ENCODE measurements around the gene TSPAN4. TPM values are rescaled to one million over a fixed set of nuclear protein-coding genes. Genes with fewer than 3 reads are reported as not detected.

The TSPAN4 gene, protein sequence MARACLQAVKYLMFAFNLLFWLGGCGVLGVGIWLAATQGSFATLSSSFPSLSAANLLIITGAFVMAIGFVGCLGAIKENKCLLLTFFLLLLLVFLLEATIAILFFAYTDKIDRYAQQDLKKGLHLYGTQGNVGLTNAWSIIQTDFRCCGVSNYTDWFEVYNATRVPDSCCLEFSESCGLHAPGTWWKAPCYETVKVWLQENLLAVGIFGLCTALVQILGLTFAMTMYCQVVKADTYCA
- total RNA-seq: 163 and 175 TPM in 2 replicates
- long read RNA-seq, transcript TSPAN4-203 (9 exons, 1,423 nt): major isoform, 17 of 41 reads
- long read RNA-seq, partial matches to known transcripts: 0 of 41 reads
- long read RNA-seq, other reads (novel, unspliced or antisense): 17 of 41 reads

DNA sequence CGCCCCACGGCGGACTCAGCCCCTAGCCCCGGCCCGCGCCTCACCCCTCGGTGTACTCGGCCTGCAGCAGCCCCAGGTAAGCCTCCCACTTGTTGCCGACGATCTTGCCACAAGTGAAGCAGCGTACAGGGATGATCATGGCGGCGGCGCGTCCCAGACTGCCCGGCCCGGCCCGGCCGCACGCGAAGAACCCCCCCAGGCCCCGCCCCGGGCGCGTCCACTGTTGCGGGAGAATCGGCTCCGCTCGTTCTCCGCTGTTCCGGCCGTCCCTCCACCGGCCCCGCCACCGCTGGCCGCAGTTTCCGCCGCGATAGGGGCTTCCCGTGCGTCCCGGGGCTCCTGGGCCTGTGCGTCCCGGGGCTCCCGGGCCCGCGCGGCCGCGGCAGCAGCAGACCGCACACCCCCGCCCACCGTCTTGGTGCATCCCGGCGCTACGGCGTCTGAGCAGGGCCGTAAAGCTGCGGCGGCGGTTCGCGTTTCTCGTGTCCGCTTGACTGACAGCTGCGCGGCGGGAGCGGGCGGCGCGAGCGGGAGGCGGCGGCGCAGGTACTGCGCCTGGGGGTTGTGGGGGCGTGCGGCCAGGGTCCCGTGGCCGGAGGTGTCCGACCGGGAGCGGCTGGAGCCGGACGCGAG is at the start of gene TSPAN4, which contains the start of gene POLR2L:
TSPAN4 (plus strand) TSS at position 483 of the 633 bp plus-strand sequence. CDS start 7,453 bp downstream, outside the sequence.
POLR2L (minus strand) TSS at position 160 of the 633 bp plus-strand sequence; CDS start at position 139, 21 bp downstream.
- peak; percentile 94 for DNase-seq (ENCODE audit: extremely low spot score, unreplicated experiment)
- Mint-ChIP-seq H3K4me3 (ENCODE audit: unreplicated experiment) (peak within 1 kb of the TSS; percentile 85), H3K4me1 (ENCODE audit: unreplicated experiment) (peaks cover 59% of the 10 kb centered on the region), H3K9me3 (ENCODE audit: unreplicated experiment) (no peaks in the 10 kb centered on the region), H3K27ac (ENCODE audit: unreplicated experiment) (peak within 1 kb of the TSS; percentile 93), H3K27me3 (ENCODE audit: unreplicated experiment) (no peaks in the 10 kb centered on the region), H3K36me3 (ENCODE audit: unreplicated experiment) (peaks cover 8% of the 10 kb centered on the region)
- TF ChIP-seq, protein P1, sequence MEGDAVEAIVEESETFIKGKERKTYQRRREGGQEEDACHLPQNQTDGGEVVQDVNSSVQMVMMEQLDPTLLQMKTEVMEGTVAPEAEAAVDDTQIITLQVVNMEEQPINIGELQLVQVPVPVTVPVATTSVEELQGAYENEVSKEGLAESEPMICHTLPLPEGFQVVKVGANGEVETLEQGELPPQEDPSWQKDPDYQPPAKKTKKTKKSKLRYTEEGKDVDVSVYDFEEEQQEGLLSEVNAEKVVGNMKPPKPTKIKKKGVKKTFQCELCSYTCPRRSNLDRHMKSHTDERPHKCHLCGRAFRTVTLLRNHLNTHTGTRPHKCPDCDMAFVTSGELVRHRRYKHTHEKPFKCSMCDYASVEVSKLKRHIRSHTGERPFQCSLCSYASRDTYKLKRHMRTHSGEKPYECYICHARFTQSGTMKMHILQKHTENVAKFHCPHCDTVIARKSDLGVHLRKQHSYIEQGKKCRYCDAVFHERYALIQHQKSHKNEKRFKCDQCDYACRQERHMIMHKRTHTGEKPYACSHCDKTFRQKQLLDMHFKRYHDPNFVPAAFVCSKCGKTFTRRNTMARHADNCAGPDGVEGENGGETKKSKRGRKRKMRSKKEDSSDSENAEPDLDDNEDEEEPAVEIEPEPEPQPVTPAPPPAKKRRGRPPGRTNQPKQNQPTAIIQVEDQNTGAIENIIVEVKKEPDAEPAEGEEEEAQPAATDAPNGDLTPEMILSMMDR (IDR thresholded peaks at IDR 0.05): no peak

DNA sequence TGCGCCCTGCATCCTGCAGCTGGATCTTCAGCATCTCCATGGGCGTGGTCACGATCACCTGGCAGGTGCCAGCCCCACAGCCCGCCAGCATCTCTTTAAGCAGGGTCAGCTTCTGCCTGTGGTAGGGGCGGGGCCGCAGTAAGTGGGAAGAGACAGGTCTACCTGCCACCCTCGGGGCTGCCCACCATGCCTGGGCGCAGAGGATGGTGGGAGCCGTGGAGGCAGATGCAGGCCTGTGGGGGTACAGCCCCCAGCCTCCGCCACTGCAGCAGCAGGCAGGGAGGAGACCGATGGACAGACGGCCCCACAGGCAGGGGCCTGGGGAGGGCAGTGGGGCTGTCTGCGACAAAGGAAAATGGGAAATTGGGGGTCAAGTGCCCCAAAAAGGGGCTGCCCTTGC is 49.8 kb upstream of the TSPAN4 start:
- Mint-ChIP-seq H3K4me1 (ENCODE audit: unreplicated experiment) (peaks cover 22% of the 10 kb centered on the region), H3K9me3 (ENCODE audit: unreplicated experiment) (no peaks in the 10 kb centered on the region), H3K4me3 (ENCODE audit: unreplicated experiment) (no peak overlapping the region), H3K36me3 (ENCODE audit: unreplicated experiment) (no peaks in the 10 kb centered on the region), H3K27me3 (ENCODE audit: unreplicated experiment) (no peaks in the 10 kb centered on the region), H3K27ac (ENCODE audit: unreplicated experiment) (no peak overlapping the region)
- DNase-seq (ENCODE audit: extremely low spot score, unreplicated experiment): no peak
- TF ChIP-seq, protein P1 (IDR thresholded peaks at IDR 0.05): no peak

- Mint-ChIP-seq H3K9me3 (ENCODE audit: unreplicated experiment) (no peaks in the 10 kb centered on the region), H3K36me3 (ENCODE audit: unreplicated experiment) (no peaks in the 10 kb centered on the region), H3K27ac (ENCODE audit: unreplicated experiment) (no peak overlapping the region), H3K4me1 (ENCODE audit: unreplicated experiment) (peaks cover 22% of the 10 kb centered on the region), H3K27me3 (ENCODE audit: unreplicated experiment) (no peaks in the 10 kb centered on the region), H3K4me3 (ENCODE audit: unreplicated experiment) (no peak overlapping the region)
- no peak for DNase-seq (ENCODE audit: extremely low spot score, unreplicated experiment)
- TF ChIP-seq, protein P1 (IDR thresholded peaks at IDR 0.05): no peak
Observed at GRCh38 chr11:793556-793955, 49.1 kb upstream of the TSPAN4 start.

- Mint-ChIP-seq H3K27ac (ENCODE audit: unreplicated experiment) (no peak overlapping the region), H3K4me1 (ENCODE audit: unreplicated experiment) (peaks cover 22% of the 10 kb centered on the region), H3K27me3 (ENCODE audit: unreplicated experiment) (no peaks in the 10 kb centered on the region), H3K36me3 (ENCODE audit: unreplicated experiment) (no peaks in the 10 kb centered on the region), H3K4me3 (ENCODE audit: unreplicated experiment) (no peak overlapping the region), H3K9me3 (ENCODE audit: unreplicated experiment) (no peaks in the 10 kb centered on the region)
- TF ChIP-seq, protein P1 (IDR thresholded peaks at IDR 0.05): no peak
- DNase-seq (ENCODE audit: extremely low spot score, unreplicated experiment): no peak
Observed at GRCh38 chr11:794013-794765, 48.5 kb upstream of the TSPAN4 start.
